Measurements from ENCODE around the gene CT55.

DNA sequence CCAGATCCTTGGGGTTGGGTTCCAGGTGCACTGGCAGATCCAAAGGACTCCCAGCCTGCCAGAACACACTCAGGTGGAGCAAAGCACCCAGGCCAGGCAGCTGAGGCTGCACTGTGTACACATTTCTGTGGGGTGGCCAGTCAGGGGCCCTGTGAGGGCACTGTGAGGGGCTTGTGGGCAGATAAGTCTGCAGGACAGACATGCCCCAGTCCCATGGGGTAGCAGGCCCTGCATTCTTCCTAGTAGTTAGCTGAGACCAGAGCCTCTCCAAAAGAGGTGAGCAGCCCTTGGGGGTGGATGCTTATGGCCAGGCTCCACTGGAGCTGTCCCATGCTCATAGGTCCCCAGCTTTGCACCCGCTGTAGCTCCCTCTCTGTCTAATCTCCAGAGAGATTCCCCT, 58.5 kb downstream of the CT55 start:
- TF ChIP-seq, protein P1, sequence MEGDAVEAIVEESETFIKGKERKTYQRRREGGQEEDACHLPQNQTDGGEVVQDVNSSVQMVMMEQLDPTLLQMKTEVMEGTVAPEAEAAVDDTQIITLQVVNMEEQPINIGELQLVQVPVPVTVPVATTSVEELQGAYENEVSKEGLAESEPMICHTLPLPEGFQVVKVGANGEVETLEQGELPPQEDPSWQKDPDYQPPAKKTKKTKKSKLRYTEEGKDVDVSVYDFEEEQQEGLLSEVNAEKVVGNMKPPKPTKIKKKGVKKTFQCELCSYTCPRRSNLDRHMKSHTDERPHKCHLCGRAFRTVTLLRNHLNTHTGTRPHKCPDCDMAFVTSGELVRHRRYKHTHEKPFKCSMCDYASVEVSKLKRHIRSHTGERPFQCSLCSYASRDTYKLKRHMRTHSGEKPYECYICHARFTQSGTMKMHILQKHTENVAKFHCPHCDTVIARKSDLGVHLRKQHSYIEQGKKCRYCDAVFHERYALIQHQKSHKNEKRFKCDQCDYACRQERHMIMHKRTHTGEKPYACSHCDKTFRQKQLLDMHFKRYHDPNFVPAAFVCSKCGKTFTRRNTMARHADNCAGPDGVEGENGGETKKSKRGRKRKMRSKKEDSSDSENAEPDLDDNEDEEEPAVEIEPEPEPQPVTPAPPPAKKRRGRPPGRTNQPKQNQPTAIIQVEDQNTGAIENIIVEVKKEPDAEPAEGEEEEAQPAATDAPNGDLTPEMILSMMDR (conservative IDR thresholded peaks at IDR 0.05; ENCODE audit: low read depth, low read length), result no peak
- no peak for TF ChIP-seq EZH2 (IDR thresholded peaks at IDR 0.05; ENCODE audit: borderline replicate concordance, low read depth, low read length, poor library complexity, severe bottlenecking)
